WTC11 (cell line): ENCODE measurements around the gene ZP3. TPM values are rescaled to one million over a fixed set of nuclear protein-coding genes. Genes with fewer than 3 reads are reported as not detected.

ENCODE experiments used
- ATAC-seq: fragments of 200-7000 bp; cut with Tn5 transposase; 2 replicates; pipeline ENCODE4 v1.10.0; 2021; ENCODE audit warnings: mild to moderate bottlenecking, moderate library complexity
- Bru-seq: library from RNA; stranded (reverse); fragments of 400-500 nt; gene quantifications from one replicate; lab custom pipeline; 2021; lab: Mats Ljungman, UMichigan
- CTCF ChIA-PET: fragments of 300-600 bp; sonication (Branson Sonifier 250); formaldehyde crosslinking; loops from one replicate; lab custom pipeline; 2021; ENCODE audit warnings: antibody characterized with exemption; lab: Charles Lee
- POLR2A ChIA-PET: fragments of 350-600 bp; sonication (Branson Sonifier 250); formaldehyde crosslinking; loops from one replicate; lab custom pipeline; 2021; ENCODE audit warnings: antibody characterized with exemption; lab: Charles Lee
- DNase-seq: peaks from one replicate; pipeline ENCODE4 v3.0.0; 2021; ENCODE audit warnings: low spot score
- H3K27ac Mint-ChIP-seq: 2 replicates; pipeline ENCODE4 v1.8.0; 2021; ENCODE audit warnings: mixed read lengths
- H3K27me3 Mint-ChIP-seq: 2 replicates; pipeline ENCODE4 v1.8.0; 2021; ENCODE audit warnings: low read depth, mild to moderate bottlenecking, moderate library complexity, mixed read lengths
- H3K36me3 Mint-ChIP-seq: 2 replicates; pipeline ENCODE4 v1.8.0; 2021; ENCODE audit warnings: mixed read lengths
- H3K4me1 Mint-ChIP-seq: 2 replicates; pipeline ENCODE4 v1.8.0; 2022; ENCODE audit warnings: mixed read lengths
- H3K4me3 Mint-ChIP-seq: 2 replicates; pipeline ENCODE4 v1.8.0; 2021; ENCODE audit warnings: mild to moderate bottlenecking, moderate library complexity, mixed read lengths
- H3K9me3 Mint-ChIP-seq: 2 replicates; pipeline ENCODE4 v1.8.0; 2021; ENCODE audit warnings: mixed read lengths
- ATF1 ChIP-seq: sonication (generic); formaldehyde crosslinking; IDR thresholded peaks from 2 replicates; pipeline ENCODE4 v1.8.1; 2023; ENCODE audit warnings: mild to moderate bottlenecking, moderate library complexity, missing genetic modification reagents
- CBFB ChIP-seq: sonication (generic); formaldehyde crosslinking; IDR thresholded peaks from 2 replicates; pipeline ENCODE4 v1.8.1; 2022; ENCODE audit warnings: mild to moderate bottlenecking, low read depth, missing genetic modification reagents
- CDX4 ChIP-seq: fragments of 250-450 bp; sonication (Bioruptor Pico); IDR thresholded peaks from 2 replicates; pipeline ENCODE4 v1.9.0; 2021; ENCODE audit warnings: moderate library complexity, mild to moderate bottlenecking, inconsistent platforms, borderline replicate concordance
- CREM ChIP-seq: sonication (generic); formaldehyde crosslinking; IDR thresholded peaks from 2 replicates; pipeline ENCODE4 v1.8.1; 2022; ENCODE audit warnings: mild to moderate bottlenecking, missing genetic modification reagents, moderate library complexity
- E2F1 ChIP-seq: sonication (generic); formaldehyde crosslinking; IDR thresholded peaks from 2 replicates; pipeline ENCODE4 v1.8.0; 2022; ENCODE audit warnings: mild to moderate bottlenecking, missing genetic modification reagents
- EMX1 ChIP-seq: fragments of 250-450 bp; sonication (Bioruptor Pico); IDR thresholded peaks from 2 replicates; pipeline ENCODE4 v1.8.0; 2021; ENCODE audit warnings: mild to moderate bottlenecking
- ETV6 ChIP-seq: sonication (generic); formaldehyde crosslinking; IDR thresholded peaks from 2 replicates; pipeline ENCODE4 v1.8.1; 2022; ENCODE audit warnings: mild to moderate bottlenecking, missing genetic modification reagents
- FOXJ3 ChIP-seq: sonication (generic); formaldehyde crosslinking; IDR thresholded peaks from 2 replicates; pipeline ENCODE4 v1.9.0; 2021; ENCODE audit warnings: missing genetic modification reagents, mild to moderate bottlenecking, borderline replicate concordance
- FOXK1 ChIP-seq: sonication (generic); formaldehyde crosslinking; IDR thresholded peaks from 2 replicates; pipeline ENCODE4 v1.8.0; 2022; ENCODE audit warnings: mild to moderate bottlenecking, moderate library complexity, missing genetic modification reagents
- FOXP1 ChIP-seq: sonication (generic); formaldehyde crosslinking; IDR thresholded peaks from 2 replicates; pipeline ENCODE4 v1.8.0; 2022; ENCODE audit warnings: missing genetic modification reagents, mild to moderate bottlenecking, moderate library complexity, borderline replicate concordance
- MXD4 ChIP-seq: fragments of 250-450 bp; sonication (Bioruptor Pico); IDR thresholded peaks from 2 replicates; pipeline ENCODE4 v1.8.0; 2021; ENCODE audit warnings: mild to moderate bottlenecking, moderate library complexity, borderline replicate concordance
- SMAD3 ChIP-seq: sonication (generic); formaldehyde crosslinking; IDR thresholded peaks from 2 replicates; pipeline ENCODE4 v1.8.0; 2022; ENCODE audit warnings: missing genetic modification reagents, mild to moderate bottlenecking, borderline replicate concordance
- TP53 ChIP-seq: sonication (generic); formaldehyde crosslinking; IDR thresholded peaks from 2 replicates; pipeline ENCODE4 v1.8.1; 2023; ENCODE audit warnings: mild to moderate bottlenecking, missing genetic modification reagents
- USF1 ChIP-seq: sonication (generic); formaldehyde crosslinking; IDR thresholded peaks from 2 replicates; pipeline ENCODE4 v1.8.0; 2022; ENCODE audit warnings: mild to moderate bottlenecking, missing genetic modification reagents
- USF2 ChIP-seq: sonication (generic); formaldehyde crosslinking; IDR thresholded peaks from 2 replicates; pipeline ENCODE4 v1.8.1; 2023; ENCODE audit warnings: mild to moderate bottlenecking, missing genetic modification reagents, moderate library complexity
- ZBTB43 ChIP-seq: sonication (generic); formaldehyde crosslinking; IDR thresholded peaks from 2 replicates; pipeline ENCODE4 v1.8.1; 2023; ENCODE audit warnings: mild to moderate bottlenecking, missing genetic modification reagents
- ZNF121 ChIP-seq: sonication (generic); formaldehyde crosslinking; IDR thresholded peaks from 2 replicates; pipeline ENCODE4 v1.8.0; 2023; ENCODE audit warnings: missing genetic modification reagents
- ZNF396 ChIP-seq: fragments of 250-450 bp; sonication (Bioruptor Pico); IDR thresholded peaks from 2 replicates; pipeline ENCODE4 v1.8.0; 2021; ENCODE audit warnings: mild to moderate bottlenecking, moderate library complexity, borderline replicate concordance
- ZNF423 ChIP-seq: fragments of 250-450 bp; sonication (Bioruptor Pico); IDR thresholded peaks from 2 replicates; pipeline ENCODE4 v2.1.2; 2022; ENCODE audit warnings: mild to moderate bottlenecking, moderate library complexity
- long read RNA-seq, 3 experiments: library from RNA in 1 of 3; library from capped mRNA in 1 of 3; library from polyadenylated mRNA in 1 of 3; unstranded in 2 of 3; stranded (forward) in 1 of 3; transcript quantifications; one replicate each; pipeline ENCODE4 v2.0.0, GENCODE V29; 2021
- total RNA-seq: library from RNA; stranded (reverse); gene quantifications from 3 replicates; pipeline ENCODE4 v1.2.3, GENCODE V29; 2021

Gene ZP3
- total RNA-seq (1.8 to 9.3 TPM (median 3.3 TPM) in 3 replicates), Bru-seq, nascent RNA (percentile 29 among the genes with signal in this experiment)
- long read RNA-seq, experiment 1, transcript ZP3-201 (9 exons, 1,483 nt), result major isoform, 6 of 7 reads
- long read RNA-seq, experiment 1, partial matches to known transcripts, result 0 of 7 reads
- long read RNA-seq, experiment 1, other reads (novel, unspliced or antisense), result 0 of 7 reads
- long read RNA-seq, experiment 2, partial matches to known transcripts, result 0 of 4 reads
- long read RNA-seq, experiment 2, other reads (novel, unspliced or antisense), result 1 of 4 reads
- long read RNA-seq, experiment 3, result 0 reads

GRCh38 chr7:76424413-76425111, at the start of gene ZP3:
Gene ZP3, plus strand, starts transcription at chr7:76424950. Its CDS starts 15 bp downstream, at chr7:76424965.
- Mint-ChIP-seq H3K9me3 (no peaks in the 10 kb centered on the region), H3K36me3 (no peaks in the 10 kb centered on the region), H3K4me3 (no peak within 1 kb of the TSS), H3K4me1 (peaks cover 32% of the 10 kb centered on the region), H3K27ac (peak within 1 kb of the TSS; percentile 93), H3K27me3 (no peaks in the 10 kb centered on the region; the same call in 1 of the 2 replicates)
- ChIA-PET CTCF (interaction anchor here (1.0 to 1.2 kb wide), 3 partner anchors 12 to 65 kb away, joined by 3 to 5 read pairs (median 5); no protein-coding TSS in a partner anchor), POLR2A (interaction anchor here (1.1 kb wide), 1 partner anchor 66 kb away, joined by 4 read pairs; the partner anchor contains the start of gene YWHAG)
- TF ChIP-seq ETV6 (CRISPR knock-in tag), result no peak
- 0 out of 2 replicates have a peak, but pooled peaks have one; percentile 47 for TF ChIP-seq ZNF121 (CRISPR knock-in tag)
- TF ChIP-seq ZBTB43 (CRISPR knock-in tag), result 0 out of 2 replicates have a peak, but pooled peaks have one; percentile 21
- ATAC-seq (no peak), DNase-seq (no peak)

GRCh38 chr7:76375251-76375650, 49.5 kb upstream of the ZP3 start:
- Mint-ChIP-seq H3K27ac (no peak overlapping the region), H3K27me3 (peaks cover 11% of the 10 kb centered on the region), H3K36me3 (no peaks in the 10 kb centered on the region), H3K9me3 (no peaks in the 10 kb centered on the region), H3K4me3 (no peak overlapping the region), H3K4me1 (peaks cover 7% of the 10 kb centered on the region)
- TF ChIP-seq USF1, result no peak
- no peak for TF ChIP-seq ATF1 (CRISPR knock-in tag)
- no peak for TF ChIP-seq SMAD3 (CRISPR knock-in tag)
- TF ChIP-seq CBFB (CRISPR knock-in tag), result no peak
- TF ChIP-seq FOXP1, result no peak
- no peak for TF ChIP-seq USF2 (CRISPR knock-in tag)
- TF ChIP-seq FOXJ3 (CRISPR knock-in tag), result no peak
- TF ChIP-seq CDX4 (CRISPR knock-in tag), result no peak
- TF ChIP-seq TP53, result no peak
- TF ChIP-seq CREM, result no peak
- no peak for TF ChIP-seq FOXK1 (CRISPR knock-in tag)
- TF ChIP-seq MXD4 (CRISPR knock-in tag), result no peak
- TF ChIP-seq E2F1 (CRISPR knock-in tag), result no peak
- no peak for TF ChIP-seq ZNF423 (CRISPR knock-in tag)
- no peak for TF ChIP-seq EMX1 (CRISPR knock-in tag)
- TF ChIP-seq ZNF396 (CRISPR knock-in tag), result no peak
- ChIA-PET CTCF (interaction anchor here (1.1 kb wide), 1 partner anchor 16 kb away, joined by 4 read pairs; the partner anchor contains the start of gene YWHAG), POLR2A (no interaction called here)
- DNase-seq (no peak), ATAC-seq (no peak)
